ENCODE results near the gene IQSEC3.

Gene IQSEC3

DNA sequence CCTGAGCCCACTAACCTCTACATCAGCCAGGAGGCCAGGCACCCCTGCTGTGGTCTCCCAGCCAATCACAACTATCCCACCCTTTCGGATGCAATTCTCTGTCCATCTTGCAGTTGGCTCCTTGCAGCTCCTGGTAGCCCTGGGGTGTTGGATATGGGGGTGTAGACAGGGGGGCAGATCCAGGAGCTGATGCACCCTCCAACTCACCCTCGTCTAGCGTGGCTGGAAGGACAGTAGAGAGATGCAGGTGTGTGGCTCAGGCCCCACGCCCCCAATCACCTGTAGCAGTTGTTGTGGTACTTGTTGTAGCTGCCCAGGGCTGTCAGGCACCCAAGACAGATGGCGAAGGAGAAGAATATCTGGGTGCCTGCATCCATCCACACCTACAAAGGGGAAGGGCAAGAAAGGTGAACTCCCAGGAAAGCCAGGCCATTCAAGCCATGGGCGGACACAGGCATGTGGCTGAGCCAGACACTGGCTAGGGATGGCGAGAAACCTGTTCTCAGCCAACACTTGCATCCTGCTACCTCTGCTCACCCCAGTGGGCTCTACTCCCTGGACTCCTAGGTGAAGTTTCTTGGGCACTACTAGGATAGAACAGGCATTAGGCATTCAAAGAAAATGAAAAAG is 160.8 kb downstream of the IQSEC3 start:
- no peak for DNase-seq (ENCODE audit: extremely low spot score)
- TF ChIP-seq CTBP1 (IDR thresholded peaks at IDR 0.05; ENCODE audit: borderline replicate concordance): no peak
- TF ChIP-seq LEF1 (IDR thresholded peaks at IDR 0.05; ENCODE audit: borderline replicate concordance): no peak
- no peak for TF ChIP-seq L3MBTL2 (conservative IDR thresholded peaks at IDR 0.05)
- no peak for TF ChIP-seq ARNT (IDR thresholded peaks at IDR 0.05)
- TF ChIP-seq SP1 (IDR thresholded peaks at IDR 0.05): no peak
- TF ChIP-seq FOXA1 (IDR thresholded peaks at IDR 0.05): no peak
- no peak for TF ChIP-seq TARDBP (IDR thresholded peaks at IDR 0.05)
- TF ChIP-seq SUZ12 (IDR thresholded peaks at IDR 0.05): no peak
- TF ChIP-seq FOXM1 (IDR thresholded peaks at IDR 0.05; ENCODE audit: borderline replicate concordance): no peak
- no peak for TF ChIP-seq ELF4 (IDR thresholded peaks at IDR 0.05)
- no peak for TF ChIP-seq NFRKB (IDR thresholded peaks at IDR 0.05)
- CTCF ChIA-PET: no interaction called here
- POLR2A ChIA-PET: no interaction called here
